G401 (cell line): ENCODE results near the gene CAMK1. TPM values are rescaled to one million over a fixed set of nuclear protein-coding genes. Genes with fewer than 3 reads are reported as not detected.

Experiments used
- DNase-seq: peaks from one replicate; pipeline ENCODE4 v3.0.0-alpha.2; 2015; ENCODE audit warnings: low spot score
- in situ Hi-C: cut with HindIII; loops from 2 replicates; pipeline ENCODE4 v1.10.0; 2016; ENCODE audit warnings: low sequenced_read_pairs, mixed read lengths
- total RNA-seq: library from RNA; depleted of rRNA; stranded (reverse); fragments of >200 nt; shearing (Covaris generic); gene quantifications from 2 replicates; pipeline ENCODE4 v1.2.3, GENCODE V29; 2014

CAMK1 gene
- total RNA-seq, 1 experiment from 2014 or later: not detected

GRCh38 chr3:9749296-9749644 is 20.5 kb downstream of the CAMK1 start:
- no peak for DNase-seq

GRCh38 chr3:9748031-9748430 is 21.7 kb downstream of the CAMK1 start:
- in situ Hi-C loops: no loop called here
- no peak for DNase-seq

More at GRCh38 chr3:9749296-9749644, 20.5 kb downstream of the CAMK1 start:
- in situ Hi-C loops: no loop called here

- in situ Hi-C loops: no loop called here
- DNase-seq: no peak
These were observed 22.5 kb downstream of the CAMK1 start for GRCh38 chr3:9747267-9747666.

- no peak for DNase-seq
- in situ Hi-C loops: no loop called here
These were observed 23.4 kb downstream of the CAMK1 start for GRCh38 chr3:9746330-9746729.

- in situ Hi-C loops: no loop called here
- DNase-seq: no peak
These were observed 24.2 kb downstream of the CAMK1 start for GRCh38 chr3:9745521-9745920.

- DNase-seq: no peak
- in situ Hi-C loops: no loop called here
These were observed 25.6 kb downstream of the CAMK1 start for GRCh38 chr3:9744162-9744561.

GRCh38 chr3:9743548-9743947 is 26.2 kb downstream of the CAMK1 start:
- in situ Hi-C loops: no loop called here
- no peak for DNase-seq

GRCh38 chr3:9742560-9742959 is 27.2 kb downstream of the CAMK1 start:
- no peak for DNase-seq
- in situ Hi-C loops: no loop called here

- in situ Hi-C loops: no loop called here
- no peak for DNase-seq
These were observed 30.6 kb downstream of the CAMK1 start for GRCh38 chr3:9739181-9739580.

- peak; percentile 21 for DNase-seq
- in situ Hi-C loops: no loop called here
These were observed 32.9 kb downstream of the CAMK1 start for GRCh38 chr3:9736831-9737230.

- in situ Hi-C loops: no loop called here
- peak; percentile 48 for DNase-seq
These were observed 37.0 kb downstream of the CAMK1 start for GRCh38 chr3:9732740-9733115.

- no peak for DNase-seq
- in situ Hi-C loops: no loop called here
These were observed 37.5 kb downstream of the CAMK1 start for GRCh38 chr3:9732080-9732739.

- peak; percentile 99 for DNase-seq
- in situ Hi-C loops: no loop called here
These were observed 38.3 kb downstream of the CAMK1 start, which contains the start of gene BRPF1 for GRCh38 chr3:9731206-9732079. BRPF1 (plus strand) TSS chr3:9731735; CDS start chr3:9734141, 2,406 bp downstream.

GRCh38 chr3:9730657-9731205 is 39.0 kb downstream of the CAMK1 start:
- DNase-seq: no peak
- in situ Hi-C loops: no loop called here

- in situ Hi-C loops: no loop called here
- no peak for DNase-seq
These were observed 40.3 kb downstream of the CAMK1 start for GRCh38 chr3:9729419-9729818.

GRCh38 chr3:9727743-9728142 is 42.0 kb downstream of the CAMK1 start:
- in situ Hi-C loops: no loop called here
- DNase-seq: no peak

GRCh38 chr3:9727041-9727595 is 42.6 kb downstream of the CAMK1 start:
- DNase-seq: no peak
- in situ Hi-C loops: no loop called here

GRCh38 chr3:9725775-9726515 is 43.8 kb downstream of the CAMK1 start:
- in situ Hi-C loops: no loop called here
- no peak for DNase-seq

GRCh38 chr3:9721700-9722060 is 48.1 kb downstream of the CAMK1 start:
- no peak for DNase-seq
- in situ Hi-C loops: no loop called here
